IMR-90 (cell line): ENCODE measurements around the gene RAI1. TPM values are rescaled to one million over a fixed set of nuclear protein-coding genes. Genes with fewer than 3 reads are reported as not detected.
A peak's percentile ranks its signal among the peaks of the same experiment; 100 is the strongest.

Experiments used
- ATAC-seq: fragments of 200-7000 bp; cut with Tn5 transposase; 2 replicates; pipeline ENCODE4 v1.9.1; 2020; ENCODE audit warnings: low read depth, mild to moderate bottlenecking, moderate library complexity
- BruUV-seq: library from RNA; stranded (reverse); fragments of 400-500 nt; replicated peaks from 2 replicates; lab custom pipeline; 2021; lab: Mats Ljungman, UMichigan
- CTCF ChIA-PET: fragments of 300-600 bp; formaldehyde crosslinking; extraction: SDS; loops from one replicate; lab custom pipeline; 2021; ENCODE audit warnings: antibody characterized with exemption; lab: Yijun Ruan, JAX
- POLR2A ChIA-PET: fragments of 300-600 bp; sonication (Branson Sonifier 250); formaldehyde crosslinking; loops from one replicate; lab custom pipeline; 2022; ENCODE audit warnings: antibody characterized with exemption; ENCODE audit not compliant: unreplicated experiment; lab: Charles Lee
- DNase-seq: peaks from one replicate; pipeline ENCODE4 v3.0.0; 2013
- H2AFZ ChIP-seq: replicated peaks from 2 replicates; pipeline ENCODE3; 2013; ENCODE audit warnings: low read length, mild to moderate bottlenecking; ENCODE audit not compliant: poor library complexity
- H2AK5ac ChIP-seq: 2 replicates; pipeline ENCODE4 v1.6.1; 2013; ENCODE audit warnings: low read depth, low read length, inconsistent platforms
- H2AK9ac ChIP-seq: replicated peaks from 2 replicates; pipeline ENCODE3; 2013; ENCODE audit warnings: mild to moderate bottlenecking, low read depth, low read length, moderate library complexity; ENCODE audit not compliant: poor library complexity
- H2BK120ac ChIP-seq: 2 replicates; pipeline ENCODE4 v1.6.1; 2013; ENCODE audit warnings: low read depth, low read length, inconsistent platforms
- H2BK15ac ChIP-seq: 3 replicates; pipeline ENCODE4 v1.6.1; 2013; ENCODE audit warnings: low read depth, low read length, inconsistent platforms
- H2BK20ac ChIP-seq: 2 replicates; pipeline ENCODE4 v1.6.1; 2013; ENCODE audit warnings: low read depth, mild to moderate bottlenecking, inconsistent platforms, low read length, moderate library complexity
- H2BK5ac ChIP-seq: 2 replicates; pipeline ENCODE4 v1.6.1; 2013; ENCODE audit warnings: mild to moderate bottlenecking, low read depth, low read length, inconsistent platforms; ENCODE audit not compliant: poor library complexity, severe bottlenecking
- H3K14ac ChIP-seq: replicated peaks from 2 replicates; pipeline ENCODE4 v1.6.1; 2013; ENCODE audit warnings: low read depth, low read length, inconsistent platforms
- H3K18ac ChIP-seq: 2 replicates; pipeline ENCODE4 v1.6.1; 2013; ENCODE audit warnings: low read depth, low read length, control low read depth
- H3K23ac ChIP-seq: 2 replicates; pipeline ENCODE4 v1.6.1; 2013; ENCODE audit warnings: low read depth, low read length, inconsistent platforms
- H3K27ac ChIP-seq: 2 replicates; pipeline ENCODE4 v1.5.1; 2013; ENCODE audit warnings: mild to moderate bottlenecking, control low read depth, low read length; ENCODE audit not compliant: insufficient read depth
- H3K27me3 ChIP-seq: 2 replicates; pipeline ENCODE4 v1.6.1; 2013; ENCODE audit warnings: low read length; ENCODE audit not compliant: control insufficient read depth, insufficient read depth
- H3K36me3 ChIP-seq: 2 replicates; pipeline ENCODE4 v1.6.1; 2013; ENCODE audit warnings: low read length, mixed read lengths; ENCODE audit not compliant: control insufficient read depth, insufficient read depth
- H3K4ac ChIP-seq: 2 replicates; pipeline ENCODE4 v1.6.1; 2013; ENCODE audit warnings: low read depth, low read length, inconsistent platforms
- H3K4me1 ChIP-seq: 2 replicates; pipeline ENCODE4 v1.6.1; 2013; ENCODE audit warnings: low read length, mixed read lengths; ENCODE audit not compliant: control insufficient read depth, insufficient read depth
- H3K4me2 ChIP-seq: 2 replicates; pipeline ENCODE4 v1.6.1; 2013; ENCODE audit warnings: low read depth, mild to moderate bottlenecking, control low read depth, low read length, moderate library complexity
- H3K4me3 ChIP-seq: 2 replicates; pipeline ENCODE4 v1.5.1; 2013; ENCODE audit warnings: low read depth, mild to moderate bottlenecking, control low read depth, low read length, moderate library complexity; ENCODE audit not compliant: insufficient read depth
- H3K56ac ChIP-seq: 2 replicates; pipeline ENCODE4 v1.6.1; 2013; ENCODE audit warnings: low read length, inconsistent platforms; ENCODE audit not compliant: insufficient read depth; ENCODE audit errors: extremely low read depth
- H3K79me1 ChIP-seq, 2 experiments: 2 replicates each; pipeline ENCODE4 v1.6.1; 2013; ENCODE audit warnings: low read length in 2 of 2, inconsistent platforms in 1 of 2, low read depth in 1 of 2
- H3K9ac ChIP-seq: 2 replicates; pipeline ENCODE4 v1.6.1; 2013; ENCODE audit warnings: low read depth, low read length, control low read depth
- H3K9me1 ChIP-seq: 2 replicates; pipeline ENCODE4 v1.6.1; 2013; ENCODE audit warnings: low read length, inconsistent platforms; ENCODE audit not compliant: insufficient read depth
- H3K9me3 ChIP-seq: 2 replicates; pipeline ENCODE4 v1.6.1; 2013; ENCODE audit warnings: low read length; ENCODE audit not compliant: control insufficient read depth, insufficient read depth
- H4K20me1 ChIP-seq: 2 replicates; pipeline ENCODE4 v1.6.1; 2013; ENCODE audit warnings: low read length, inconsistent platforms; ENCODE audit not compliant: insufficient read depth
- H4K5ac ChIP-seq: 2 replicates; pipeline ENCODE4 v1.6.1; 2013; ENCODE audit warnings: mild to moderate bottlenecking, low read depth, low read length, control low read depth
- H4K8ac ChIP-seq, 2 experiments: 2 replicates each; pipeline ENCODE4 v1.6.1; 2013; ENCODE audit warnings: low read depth in 2 of 2, low read length in 2 of 2, control low read depth in 1 of 2, inconsistent platforms in 1 of 2
- H4K91ac ChIP-seq: 2 replicates; pipeline ENCODE4 v1.6.1; 2013; ENCODE audit warnings: low read depth, low read length, inconsistent platforms; ENCODE audit not compliant: insufficient read depth
- CEBPB ChIP-seq: IDR thresholded peaks from 2 replicates; pipeline ENCODE4 v1.6.1; 2012; ENCODE audit warnings: low read depth, low read length, improper control_type of control experiment
- CHD1 ChIP-seq: IDR thresholded peaks from 2 replicates; pipeline ENCODE4 v1.6.1; 2012; ENCODE audit warnings: low read depth, low read length, improper control_type of control experiment
- CTCF ChIP-seq: conservative IDR thresholded peaks from 2 replicates; pipeline ENCODE4 v1.5.1; 2012; ENCODE audit warnings: mild to moderate bottlenecking, low read depth, low read length, improper control_type of control experiment
- ELK1 ChIP-seq: fragments of 150-350 bp; IDR thresholded peaks from 2 replicates; pipeline ENCODE4 v1.6.1; 2016; ENCODE audit warnings: low read depth, mild to moderate bottlenecking, low read length, moderate library complexity, borderline replicate concordance
- FOS ChIP-seq: fragments of 150-350 bp; IDR thresholded peaks from 2 replicates; pipeline ENCODE4 v1.6.1; 2016; ENCODE audit warnings: low read depth, low read length
- MAFK ChIP-seq: IDR thresholded peaks from 2 replicates; pipeline ENCODE4 v1.6.1; 2012; ENCODE audit warnings: low read depth, low read length, improper control_type of control experiment
- MAZ ChIP-seq: IDR thresholded peaks from 2 replicates; pipeline ENCODE4 v1.6.1; 2012; ENCODE audit warnings: low read depth, mild to moderate bottlenecking, low read length, improper control_type of control experiment, moderate library complexity, borderline replicate concordance
- POLR2A ChIP-seq: IDR thresholded peaks from 2 replicates; pipeline ENCODE4 v1.6.1; 2012; ENCODE audit warnings: mild to moderate bottlenecking, low read depth, low read length
- RAD21 ChIP-seq: IDR thresholded peaks from 2 replicates; pipeline ENCODE4 v1.6.1; 2012; ENCODE audit warnings: low read length, improper control_type of control experiment
- RCOR1 ChIP-seq: IDR thresholded peaks from 2 replicates; pipeline ENCODE4 v1.6.1; 2012; ENCODE audit warnings: mild to moderate bottlenecking, low read length, improper control_type of control experiment; ENCODE audit not compliant: insufficient replicate concordance
- SMC3 ChIP-seq: fragments of 150-350 bp; IDR thresholded peaks from 2 replicates; pipeline ENCODE4 v1.6.1; 2016; ENCODE audit warnings: low read depth, mild to moderate bottlenecking, antibody characterized with exemption, low read length, moderate library complexity
- USF2 ChIP-seq: fragments of 150-350 bp; IDR thresholded peaks from 2 replicates; pipeline ENCODE4 v1.6.1; 2017; ENCODE audit warnings: mild to moderate bottlenecking, antibody characterized with exemption, low read length, low read depth
- WGBS, 2 experiments: methylation state at CpG; one replicate each; pipeline versions ENCODE4 v1.1.5 to v1.1.7; 2013; ENCODE audit warnings: missing lambda C conversion rate in 2 of 2; ENCODE audit not compliant: insufficient read length in 1 of 2; ENCODE audit errors: extremely low coverage in 2 of 2; 5-methylcytosine and 5-hydroxymethylcytosine counted together
- dilution Hi-C: fragments of 300-500 bp; cut with HindIII; formaldehyde crosslinking; loops from one replicate; pipeline ENCODE4 v1.14.3; 2018; ENCODE audit warnings: low sequenced_read_pairs; ENCODE audit not compliant: unreplicated experiment
- in situ Hi-C: fragments of 300-500 bp; cut with MboI; formaldehyde crosslinking; loops from 3 replicates; pipeline ENCODE4 v1.14.3; 2019; ENCODE audit warnings: low sequenced_read_pairs, inconsistent platforms, mixed read lengths
- intact Hi-C: fragments of 100-400 bp; cut with micrococcal nuclease; formaldehyde crosslinking; loops from 2 replicates; pipeline ENCODE4 v1.10.0; 2022
- polyA plus RNA-seq, 3 experiments: library from polyadenylated mRNA; depleted of rRNA; stranded (reverse); fragments of >200 nt; gene quantifications; 2 replicates each; pipeline ENCODE4 v1.2.3, GENCODE V29; 2012; ENCODE audit warnings: low replicate concordance in 1 of 3
- total RNA-seq: library from RNA; depleted of rRNA; stranded (reverse); fragments of >200 nt; gene quantifications from 2 replicates; pipeline ENCODE4 v1.2.3, GENCODE V29; 2012

The RAI1 gene
- total and polyA plus RNA-seq, 2 of the 4 experiments (the other 2 are of a cell fraction): 1.8 to 10.5 TPM

GRCh38 chr17:17737961-17738894, 57.0 kb downstream of the RAI1 start:
- TF ChIP-seq RCOR1 (no peak), MAZ (no peak), CEBPB (no peak), ELK1 (no peak), POLR2A (no peak), USF2 (no peak), CTCF (no peak), CHD1 (no peak), FOS (no peak), RAD21 (no peak), SMC3 (no peak), MAFK (no peak)
- Histone ChIP-seq H3K9ac (no peak overlapping the region), H3K9me3 (no peaks in the 10 kb centered on the region), H4K5ac (no peak overlapping the region), H3K4me1 (peaks cover 49% of the 10 kb centered on the region), H2BK20ac (no peak overlapping the region), H3K27me3 (no peaks in the 10 kb centered on the region), H3K9me1 (peaks cover 58% of the 10 kb centered on the region), H2AK5ac (peak overlapping the region; percentile 78; the same call in 1 of the 2 replicates), H3K4ac (peak overlapping the region; percentile 76; the same call in 1 of the 2 replicates), H3K18ac (no peak overlapping the region), H2BK5ac (peak overlapping the region; percentile 12), H3K14ac (peak overlapping the region; percentile 59), H3K4me2 (no peak overlapping the region), H2BK15ac (no peak overlapping the region), H2AFZ (peak overlapping the region; percentile 53), H3K23ac (0 out of 2 replicates have a peak overlapping the region, but pooled peaks have one; percentile 34), H4K91ac (peak overlapping the region; percentile 19; the same call in 1 of the 2 replicates), H4K8ac (peak overlapping the region in 1 of 2 experiments; percentile 40; a peak in 2 of 4 replicates), H3K79me1 (peaks cover 44 to 95% of the 10 kb centered on the region in 2 experiments), H3K27ac (0 out of 2 replicates have a peak overlapping the region, but pooled peaks have one; percentile 17), H2AK9ac (peak overlapping the region; percentile 17), H2BK120ac (no peak overlapping the region), H3K56ac (no peak overlapping the region), H3K36me3 (peaks cover 3% of the 10 kb centered on the region; the same call in 1 of the 2 replicates), H4K20me1 (peaks cover 91% of the 10 kb centered on the region), H3K4me3 (no peak overlapping the region)
- intact Hi-C loops: loop anchor here (5.0 kb wide), 1 partner anchor 56 kb away; the partner anchor contains the start of gene RAI1
- WGBS, 2 experiments: 19% methylated on average over 5 of the region's 16 CpGs; no CpG with 5 or more reads in 1 of the 2 experiments
- ChIA-PET CTCF (no interaction called here), POLR2A (no interaction called here)
- dilution Hi-C loops: no loop called here
- in situ Hi-C loops: no loop called here
- BruUV-seq: no TSS peak
- ATAC-seq: no peak
- no peak for DNase-seq
